ENCODE data around the gene DNAJC16.

Gene DNAJC16

GRCh38 chr1:15620155-15620545, 93.5 kb downstream of the DNAJC16 start:
- TF ChIP-seq EZH2 (optimal IDR thresholded peaks at IDR 0.05; ENCODE audit: low read depth, low read length) = no peak
- DNase-seq = no peak
- Histone ChIP-seq H3F3A (ENCODE audit: insufficient read depth, low read length) (peaks cover 24% of the 10 kb centered on the region), H3K79me2 (ENCODE audit: low read length) (peaks cover 77% of the 10 kb centered on the region), H3K4me1 (ENCODE audit: low read length) (peaks cover 7% of the 10 kb centered on the region; the same call in 1 of the 2 replicates), H3K4me3 (ENCODE audit: low read length) (no peak overlapping the region), H3K27ac (ENCODE audit: low read length) (no peak overlapping the region), H4K20me1 (ENCODE audit: insufficient read depth, low read length) (peaks cover 18% of the 10 kb centered on the region), H3K36me3 (replicated peaks; ENCODE audit: insufficient read depth, low read length) (0 out of 2 replicates have a peak, but pooled peaks cover 2% of the 10 kb centered on the region), H2AFZ (ENCODE audit: low read length) (no peak overlapping the region), H3K9ac (ENCODE audit: low read length) (no peak overlapping the region), H3K27me3 (replicated peaks; ENCODE audit: insufficient read depth, low read length) (no peaks in the 10 kb centered on the region), H3K4me2 (ENCODE audit: low read depth, low read length) (0 out of 2 replicates have a peak overlapping the region, but pooled peaks have one; percentile 2), H3K9me2 (replicated peaks; ENCODE audit: insufficient read depth, low read length) (no peaks in the 10 kb centered on the region), H3K9me3 (replicated peaks; ENCODE audit: insufficient read depth, low read length) (no peaks in the 10 kb centered on the region)

- H3K9me2 ChIP-seq (replicated peaks; ENCODE audit: insufficient read depth, low read length) = no peaks in the 10 kb centered on the region
These were observed 94.4 kb downstream of the DNAJC16 start for GRCh38 chr1:15620902-15621682.

GRCh38 chr1:15621975-15622374, 95.3 kb downstream of the DNAJC16 start:
- Histone ChIP-seq H4K20me1 (ENCODE audit: insufficient read depth, low read length) (peaks cover 25% of the 10 kb centered on the region), H3K9ac (ENCODE audit: low read length) (no peak overlapping the region)
- TF ChIP-seq EZH2phosphoT487 (IDR thresholded peaks at IDR 0.05; ENCODE audit: low read length) = no peak
- TF ChIP-seq CTCF (IDR thresholded peaks at IDR 0.05; ENCODE audit: low read length) = no peak
- no peak for TF ChIP-seq EZH2 (optimal IDR thresholded peaks at IDR 0.05; ENCODE audit: low read depth, low read length)

More at GRCh38 chr1:15620902-15621682, 94.4 kb downstream of the DNAJC16 start:
- 0 out of 2 replicates have a peak, but pooled peaks cover 2% of the 10 kb centered on the region for H3K36me3 ChIP-seq (replicated peaks; ENCODE audit: insufficient read depth, low read length)
- H3K27me3 ChIP-seq (replicated peaks; ENCODE audit: insufficient read depth, low read length) = no peaks in the 10 kb centered on the region
- H3K4me2 ChIP-seq (ENCODE audit: low read depth, low read length) = no peak overlapping the region
- no peak overlapping the region for H3K9ac ChIP-seq (ENCODE audit: low read length)
- DNase-seq = no peak
- H3K4me3 ChIP-seq (ENCODE audit: low read length) = no peak overlapping the region
- no peak overlapping the region for H2AFZ ChIP-seq (ENCODE audit: low read length)
- H3K9me3 ChIP-seq (replicated peaks; ENCODE audit: insufficient read depth, low read length) = no peaks in the 10 kb centered on the region
- no peak overlapping the region for H3K27ac ChIP-seq (ENCODE audit: low read length)
- peaks cover 87% of the 10 kb centered on the region for H3K79me2 ChIP-seq (ENCODE audit: low read length)
- H3F3A ChIP-seq (ENCODE audit: insufficient read depth, low read length) = peaks cover 24% of the 10 kb centered on the region
- H3K4me1 ChIP-seq (ENCODE audit: low read length) = peaks cover 7% of the 10 kb centered on the region; the same call in 1 of the 2 replicates
- TF ChIP-seq CTCF (IDR thresholded peaks at IDR 0.05; ENCODE audit: low read length) (no peak), EZH2 (optimal IDR thresholded peaks at IDR 0.05; ENCODE audit: low read depth, low read length) (no peak), EZH2phosphoT487 (IDR thresholded peaks at IDR 0.05; ENCODE audit: low read length) (no peak)
- H4K20me1 ChIP-seq (ENCODE audit: insufficient read depth, low read length) = peaks cover 22% of the 10 kb centered on the region

More at GRCh38 chr1:15621975-15622374, 95.3 kb downstream of the DNAJC16 start:
- no peaks in the 10 kb centered on the region for H3K27me3 ChIP-seq (replicated peaks; ENCODE audit: insufficient read depth, low read length)
- H3K79me2 ChIP-seq (ENCODE audit: low read length) = peaks cover 95% of the 10 kb centered on the region
- H3K9me3 ChIP-seq (replicated peaks; ENCODE audit: insufficient read depth, low read length) = no peaks in the 10 kb centered on the region
- no peak overlapping the region for H3K4me3 ChIP-seq (ENCODE audit: low read length)
- no peak overlapping the region for H3K4me2 ChIP-seq (ENCODE audit: low read depth, low read length)
- peaks cover 7% of the 10 kb centered on the region; the same call in 1 of the 2 replicates for H3K36me3 ChIP-seq (replicated peaks; ENCODE audit: insufficient read depth, low read length)
- H2AFZ ChIP-seq (ENCODE audit: low read length) = no peak overlapping the region
- peaks cover 13% of the 10 kb centered on the region; the same call in 1 of the 2 replicates for H3K4me1 ChIP-seq (ENCODE audit: low read length)
- peaks cover 16% of the 10 kb centered on the region for H3F3A ChIP-seq (ENCODE audit: insufficient read depth, low read length)
- H3K9me2 ChIP-seq (replicated peaks; ENCODE audit: insufficient read depth, low read length) = no peaks in the 10 kb centered on the region
- DNase-seq = no peak
- H3K27ac ChIP-seq (ENCODE audit: low read length) = no peak overlapping the region

Data from MM.1S (cell line).